Activated CD4-positive, alpha-beta T cell treated with anti-CD3 and anti-CD28 coated beads, Interleukin-2, amount 50 U/mL, for 48 hours (primary cell): ENCODE data around the gene RRP15.
"Not testable (repeated sequence)": the region's sequence is repeated elsewhere in the genome, so short reads cannot be mapped to it uniquely, and the experiment has no call there.

Experiments used
- DNase-seq, 2 experiments: peaks; one replicate each; pipeline ENCODE4 v3.0.0-alpha.2; 2020

RRP15 gene

GRCh38 chr1:218297461-218297860 lies 12.4 kb downstream of the RRP15 start:
- DNase-seq, result no peak

GRCh38 chr1:218297867-218298266 lies 12.8 kb downstream of the RRP15 start:
- no peak for DNase-seq

- no peak for DNase-seq
Measured at GRCh38 chr1:218298398-218298797, 13.3 kb downstream of the RRP15 start.

- DNase-seq, result no peak
Measured at GRCh38 chr1:218299416-218299815, 14.3 kb downstream of the RRP15 start.

GRCh38 chr1:218301217-218301616 lies 16.1 kb downstream of the RRP15 start:
- DNase-seq, result no peak

- DNase-seq, result no peak
Measured at GRCh38 chr1:218302155-218302554, 17.1 kb downstream of the RRP15 start.

GRCh38 chr1:218303176-218303879 lies 18.2 kb downstream of the RRP15 start:
- no peak for DNase-seq

- DNase-seq, result no peak
Measured at GRCh38 chr1:218304281-218305039, 19.4 kb downstream of the RRP15 start.

- no peak for DNase-seq
Measured at GRCh38 chr1:218305472-218306064, 20.5 kb downstream of the RRP15 start.

- no peak for DNase-seq
Measured at GRCh38 chr1:218312509-218312908, 27.4 kb downstream of the RRP15 start.

- DNase-seq, result no peak
Measured at GRCh38 chr1:218314316-218314715, 29.2 kb downstream of the RRP15 start.

GRCh38 chr1:218315638-218316037 lies 30.5 kb downstream of the RRP15 start:
- DNase-seq, result no peak

GRCh38 chr1:218317061-218317460 lies 32.0 kb downstream of the RRP15 start:
- DNase-seq, result no peak

- not testable (repeated sequence) for DNase-seq
Measured at GRCh38 chr1:218320182-218320581, 35.1 kb downstream of the RRP15 start.

GRCh38 chr1:218322762-218323161 lies 37.7 kb downstream of the RRP15 start:
- no peak for DNase-seq

- DNase-seq, result no peak
Measured at GRCh38 chr1:218323568-218324225, 38.6 kb downstream of the RRP15 start.

GRCh38 chr1:218324226-218324580 lies 39.1 kb downstream of the RRP15 start:
- no peak for DNase-seq

GRCh38 chr1:218328769-218329168 lies 43.7 kb downstream of the RRP15 start:
- DNase-seq, result no peak

GRCh38 chr1:218330043-218330623 lies 45.0 kb downstream of the RRP15 start:
- DNase-seq, result no peak

- DNase-seq, result no peak
Measured at GRCh38 chr1:218332416-218332815, 47.3 kb downstream of the RRP15 start.

- no peak for DNase-seq
Measured at GRCh38 chr1:218336328-218336727, 51.2 kb downstream of the RRP15 start.

- DNase-seq, result no peak
Measured at GRCh38 chr1:218339267-218339831, 54.3 kb downstream of the RRP15 start.

- no peak for DNase-seq
Measured at GRCh38 chr1:218341325-218341724, 56.2 kb downstream of the RRP15 start.
